GM10266 (cell line): ENCODE measurements around the gene MBIP.

Source experiments
- DNase-seq: peaks from one replicate; pipeline ENCODE4 v3.0.0; 2012; ENCODE audit errors: extremely low spot score
- CTCF ChIP-seq: IDR thresholded peaks from 2 replicates; pipeline ENCODE4 v1.5.1; 2012; ENCODE audit warnings: mild to moderate bottlenecking, low read depth; ENCODE audit not compliant: control insufficient read depth, insufficient read depth; ENCODE audit errors: missing control alignments

Gene MBIP

GRCh38 chr14:36295642-36296627 lies 24.5 kb downstream of the MBIP start:
- TF ChIP-seq CTCF, result no peak
- no peak for DNase-seq

GRCh38 chr14:36294543-36294942 lies 25.9 kb downstream of the MBIP start:
- no peak for DNase-seq
- TF ChIP-seq CTCF, result no peak

GRCh38 chr14:36293824-36294223 lies 26.6 kb downstream of the MBIP start:
- DNase-seq, result no peak

GRCh38 chr14:36289954-36290353 lies 30.5 kb downstream of the MBIP start:
- no peak for TF ChIP-seq CTCF
- DNase-seq, result no peak

More at GRCh38 chr14:36293824-36294223, 26.6 kb downstream of the MBIP start:
- no peak for TF ChIP-seq CTCF

GRCh38 chr14:36288496-36288895 lies 31.9 kb downstream of the MBIP start:
- TF ChIP-seq CTCF, result no peak
- DNase-seq, result no peak

- no peak for TF ChIP-seq CTCF
These were observed 35.4 kb downstream of the MBIP start for GRCh38 chr14:36284971-36285595.

GRCh38 chr14:36281309-36281708 lies 39.1 kb downstream of the MBIP start:
- TF ChIP-seq CTCF, result no peak
- DNase-seq, result no peak

More at GRCh38 chr14:36284971-36285595, 35.4 kb downstream of the MBIP start:
- no peak for DNase-seq
